Right renal pelvis (tissue), 4 donors: Measurements from ENCODE around the gene KNSTRN. TPM values are rescaled to one million over a fixed set of nuclear protein-coding genes. Genes with fewer than 3 reads are reported as not detected.

Experiments
- DNase-seq, 4 donors: peaks; one replicate each; pipeline ENCODE4 v3.0.0-alpha.2; 2013; ENCODE audit warnings: low read depth in 4 of 4, low spot score in 3 of 4, missing footprints in 1 of 4
- polyA plus RNA-seq, 4 donors: library from polyadenylated mRNA; unstranded; fragments of 120-200 nt; gene quantifications; one replicate each; pipeline ENCODE4 v1.2.1, GENCODE V29; 2013; ENCODE audit not compliant: insufficient read length in 4 of 4

The KNSTRN gene
- polyA plus RNA-seq, 4 donors = 29.5 to 34.7 (median 31.0) TPM

DNA sequence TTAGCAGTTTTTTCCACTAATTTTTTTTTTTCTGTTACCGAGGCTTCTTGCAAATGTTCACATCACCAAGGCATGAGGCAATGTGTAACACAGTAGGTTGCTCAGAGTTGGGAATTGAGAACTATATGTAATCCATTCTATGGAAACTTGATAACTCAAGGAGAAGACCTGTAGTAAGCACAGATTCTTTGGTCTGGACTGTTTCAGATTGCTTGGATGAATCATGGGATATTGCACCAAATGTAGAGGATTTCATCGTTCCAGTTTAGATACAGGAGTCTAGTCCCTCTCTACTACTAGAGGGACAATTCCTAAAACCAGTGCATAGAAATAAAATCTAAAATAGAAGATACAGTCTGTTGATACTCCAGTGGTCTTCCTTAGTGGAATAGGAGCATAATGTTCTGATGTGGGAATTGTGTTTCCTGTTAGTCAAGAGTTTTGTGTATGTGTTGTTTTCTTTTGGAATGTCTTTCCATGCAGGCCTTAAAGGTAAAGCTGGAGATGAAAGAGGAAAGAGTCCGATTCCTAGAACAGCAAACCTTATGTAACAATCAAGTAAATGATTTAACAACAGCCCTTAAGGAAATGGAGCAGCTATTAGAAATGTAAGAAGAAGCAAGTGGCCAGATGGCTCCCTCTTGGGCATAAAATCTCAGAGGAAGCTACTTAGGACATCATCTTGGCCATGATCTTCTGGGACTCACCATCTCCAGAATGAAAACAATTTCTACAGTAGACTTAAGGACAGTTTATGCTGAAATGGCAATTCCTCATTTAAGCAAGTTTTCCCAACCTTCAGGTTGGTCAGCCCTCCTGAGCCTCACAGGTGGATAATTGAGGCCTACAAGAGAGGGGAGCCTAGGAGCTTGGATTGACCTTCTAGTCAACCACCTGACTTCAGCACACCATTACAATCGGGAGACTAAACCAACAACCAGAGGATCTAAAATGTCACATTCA lies 10.7 kb downstream of the KNSTRN start:
- no peak for DNase-seq

DNA sequence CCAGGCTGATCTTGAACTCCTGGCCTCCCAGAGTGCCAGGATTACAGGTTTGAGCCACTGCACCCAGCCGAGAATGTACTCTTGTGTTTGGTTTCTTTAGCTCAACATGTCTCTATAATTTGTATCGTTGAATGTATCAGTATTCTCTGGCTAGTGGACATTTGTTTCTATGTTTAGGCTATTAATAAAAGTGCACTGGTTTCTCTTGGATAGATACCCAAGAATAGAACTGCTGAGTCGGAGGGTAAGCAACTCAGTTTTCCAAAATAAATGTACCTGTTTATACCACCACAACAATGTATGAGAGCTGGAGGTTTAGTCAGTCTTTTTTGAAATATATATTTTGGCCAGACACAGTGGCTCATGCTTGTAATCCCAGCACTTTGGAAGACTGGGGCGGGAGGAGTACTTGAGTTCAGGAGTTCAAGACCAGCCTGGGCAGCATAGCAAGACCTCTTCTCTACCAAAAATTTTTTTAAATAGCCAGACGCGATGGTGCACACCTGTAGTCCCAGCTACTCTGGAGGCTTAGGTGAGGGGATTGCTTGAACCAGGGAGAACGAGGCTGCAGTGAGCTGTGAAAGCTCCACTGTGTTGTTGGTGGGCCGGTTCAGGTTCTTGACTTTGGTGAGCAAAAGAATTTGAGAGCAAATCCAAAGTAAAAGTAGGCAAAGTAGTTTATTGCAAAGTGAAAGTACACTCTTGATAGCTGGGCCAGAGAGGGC lies 15.3 kb downstream of the KNSTRN start:
- no peak for DNase-seq

- no peak for DNase-seq
Observed at GRCh38 chr15:40398413-40398873, 15.9 kb downstream of the KNSTRN start.

DNA sequence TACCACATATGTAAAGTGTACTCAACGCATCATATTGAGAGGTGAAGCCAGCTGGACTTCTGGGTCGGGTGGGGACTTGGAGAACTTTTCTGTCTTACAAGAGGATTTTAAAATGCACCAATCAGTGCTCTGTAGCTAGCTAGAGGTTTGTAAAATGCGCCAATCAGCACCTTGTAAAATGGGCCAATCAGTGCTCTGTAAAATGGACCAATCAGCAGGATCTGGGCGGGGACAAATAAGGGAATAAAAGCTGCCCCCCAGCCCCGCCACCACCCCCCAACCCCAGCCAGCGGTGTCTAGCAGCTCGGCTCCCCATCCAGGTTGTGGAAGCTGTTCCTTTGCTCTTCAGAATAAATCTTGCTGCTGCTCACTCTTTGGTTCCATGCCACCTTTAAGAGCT lies 16.8 kb downstream of the KNSTRN start:
- no peak for DNase-seq

DNA sequence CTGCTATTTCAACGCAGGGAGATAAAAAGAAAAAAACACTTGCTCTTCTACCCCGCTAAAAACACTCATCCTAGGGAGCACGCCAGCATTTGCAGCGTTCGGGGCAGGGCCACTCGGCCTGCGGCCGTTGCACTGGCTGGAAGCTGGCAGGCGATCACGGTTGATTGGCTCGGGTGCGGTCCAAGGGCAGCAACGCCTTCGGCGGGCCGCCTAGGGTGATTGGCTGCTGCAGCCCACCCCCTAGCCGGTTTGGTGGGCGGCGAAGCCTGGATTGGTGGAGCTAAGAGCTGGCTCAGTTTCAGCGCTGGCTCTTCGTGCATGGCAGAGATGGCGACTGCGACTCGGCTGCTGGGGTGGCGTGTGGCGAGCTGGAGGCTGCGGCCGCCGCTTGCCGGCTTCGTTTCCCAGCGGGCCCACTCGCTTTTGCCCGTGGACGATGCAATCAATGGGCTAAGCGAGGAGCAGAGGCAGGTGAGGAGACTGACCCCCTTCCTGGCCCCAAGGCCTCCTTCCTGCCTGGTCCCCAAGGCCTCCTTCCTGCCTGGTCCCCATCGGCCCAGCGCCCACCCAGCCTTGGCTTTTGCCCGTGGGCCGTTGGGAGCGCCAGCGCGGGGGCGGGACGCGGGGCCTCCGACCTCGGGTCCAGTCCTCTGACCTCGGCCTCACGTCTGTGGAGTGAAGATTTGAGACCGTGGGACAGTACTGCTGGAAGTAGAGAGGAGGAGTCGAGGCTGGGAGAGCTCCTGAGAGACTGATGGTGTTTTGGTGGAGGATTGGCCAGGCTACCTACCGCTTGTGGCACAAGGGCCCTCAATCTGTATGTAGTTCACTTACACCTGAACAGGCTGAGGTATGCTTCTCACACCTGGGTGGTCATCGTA lies 23.2 kb downstream of the KNSTRN start, which contains the start of gene IVD:
IVD (plus strand) TSS at position 295 of the 881 bp plus-strand sequence; CDS start at position 328, 33 bp downstream.
- DNase-seq = peak; percentile 82 to 90 (median 86)

DNA sequence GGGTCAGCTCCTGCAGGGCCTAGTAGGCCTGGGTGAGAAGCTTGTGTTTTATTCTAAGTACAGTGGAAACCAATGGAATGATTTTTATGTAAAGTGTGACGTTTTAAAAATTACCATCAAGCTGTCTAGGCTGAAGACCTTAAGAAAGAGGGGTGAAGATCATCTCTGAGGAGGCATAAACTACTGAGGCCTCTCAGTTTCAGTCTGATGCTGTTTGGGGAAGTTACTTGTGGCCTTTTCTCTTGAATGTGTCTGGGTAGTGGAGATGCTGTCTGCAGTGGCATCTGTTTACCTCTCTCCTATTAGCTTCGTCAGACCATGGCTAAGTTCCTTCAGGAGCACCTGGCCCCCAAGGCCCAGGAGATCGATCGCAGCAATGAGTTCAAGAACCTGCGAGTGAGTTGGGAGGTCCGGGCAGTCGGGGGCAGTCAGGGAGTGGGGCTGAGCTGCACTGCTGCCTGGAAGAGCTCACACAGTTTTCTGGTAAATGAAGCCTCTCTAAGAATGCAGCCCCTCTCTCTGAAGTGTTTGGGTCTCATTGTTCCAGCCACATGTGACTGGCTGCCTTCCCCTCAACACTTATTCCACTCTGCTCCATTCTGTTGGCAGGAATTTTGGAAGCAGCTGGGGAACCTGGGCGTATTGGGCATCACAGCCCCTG lies 24.9 kb downstream of the KNSTRN start:
- no peak for DNase-seq

- DNase-seq = no peak
Observed at GRCh38 chr15:40409366-40409765, 26.8 kb downstream of the KNSTRN start.

- DNase-seq = no peak
Observed at GRCh38 chr15:40410476-40410875, 28.0 kb downstream of the KNSTRN start.

DNA sequence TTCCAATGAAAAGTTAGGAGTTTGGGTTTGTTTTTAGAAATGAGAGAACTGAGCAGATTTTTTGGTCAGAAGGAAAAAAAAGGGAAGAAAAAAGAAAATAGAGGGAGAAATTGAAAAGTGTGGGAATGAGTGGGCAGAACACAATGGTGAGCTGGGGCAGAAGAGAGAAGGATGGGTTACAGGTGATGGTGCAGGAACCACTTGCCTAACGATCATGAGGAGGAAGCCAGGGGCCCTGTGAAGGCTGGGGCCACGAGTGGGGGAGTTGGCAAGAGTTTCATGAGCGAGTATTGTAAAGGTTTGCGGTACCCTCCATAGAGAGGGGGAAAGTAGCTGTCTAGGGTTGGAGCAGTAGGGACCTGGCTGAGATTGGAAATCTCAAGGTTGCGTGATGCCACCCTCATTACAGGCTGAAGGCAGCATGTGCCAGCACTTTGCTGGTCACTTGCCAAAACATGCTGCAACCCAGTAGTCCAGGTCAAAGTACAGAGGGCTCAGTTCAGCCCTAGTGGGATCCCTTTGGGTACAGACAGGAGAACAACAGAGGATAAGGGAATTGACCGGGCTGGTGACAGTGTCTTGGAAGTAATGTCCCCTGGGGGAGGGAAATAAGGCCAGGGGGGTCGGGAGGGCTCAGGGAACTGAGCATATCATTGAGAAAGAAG lies 29.7 kb downstream of the KNSTRN start:
- DNase-seq = no peak

DNA sequence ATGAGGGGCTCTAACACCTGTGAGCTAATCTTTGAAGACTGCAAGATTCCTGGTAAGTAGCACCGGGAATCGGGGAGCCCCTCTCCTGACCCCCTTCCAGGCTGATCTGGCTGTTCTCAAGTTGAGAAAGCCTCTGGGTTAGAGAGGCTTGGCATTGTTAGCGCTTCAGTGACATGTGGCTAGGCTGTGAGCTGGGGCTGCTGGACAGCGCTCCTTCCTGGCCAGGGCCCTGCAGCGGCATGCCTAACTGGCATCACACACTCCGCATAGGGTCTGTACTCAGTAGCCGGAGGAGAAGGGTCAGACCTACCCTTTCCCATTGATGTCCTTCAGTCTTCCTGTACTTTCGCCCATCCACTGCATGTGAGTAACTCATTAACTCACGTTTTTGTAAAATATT lies 30.5 kb downstream of the KNSTRN start:
- DNase-seq = no peak

GRCh38 chr15:40414816-40415215 lies 32.3 kb downstream of the KNSTRN start:
- DNase-seq = no peak

DNA sequence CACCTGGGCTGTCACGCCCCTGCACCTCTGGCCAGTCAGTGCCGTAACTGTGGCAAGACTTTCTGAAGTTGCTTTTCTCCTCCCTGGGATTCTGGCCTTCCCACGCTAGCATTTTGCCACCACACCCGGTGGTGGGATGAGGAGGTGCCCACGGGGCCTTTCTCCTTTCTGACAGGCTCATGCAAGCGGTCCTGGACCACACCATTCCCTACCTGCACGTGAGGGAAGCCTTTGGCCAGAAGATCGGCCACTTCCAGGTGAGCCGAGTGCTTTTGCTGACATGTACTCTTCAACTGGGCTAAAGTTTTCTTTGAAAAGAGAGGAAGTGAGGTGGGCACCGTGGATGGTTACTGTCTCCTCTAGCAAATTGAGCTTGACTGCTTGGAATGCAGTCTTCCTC lies 32.7 kb downstream of the KNSTRN start:
- DNase-seq = no peak

GRCh38 chr15:40416056-40416455 lies 33.5 kb downstream of the KNSTRN start:
- no peak for DNase-seq

- DNase-seq = no peak
Observed at GRCh38 chr15:40418126-40418525, 35.6 kb downstream of the KNSTRN start.

GRCh38 chr15:40420071-40420713 lies 37.7 kb downstream of the KNSTRN start:
- DNase-seq = no peak

DNA sequence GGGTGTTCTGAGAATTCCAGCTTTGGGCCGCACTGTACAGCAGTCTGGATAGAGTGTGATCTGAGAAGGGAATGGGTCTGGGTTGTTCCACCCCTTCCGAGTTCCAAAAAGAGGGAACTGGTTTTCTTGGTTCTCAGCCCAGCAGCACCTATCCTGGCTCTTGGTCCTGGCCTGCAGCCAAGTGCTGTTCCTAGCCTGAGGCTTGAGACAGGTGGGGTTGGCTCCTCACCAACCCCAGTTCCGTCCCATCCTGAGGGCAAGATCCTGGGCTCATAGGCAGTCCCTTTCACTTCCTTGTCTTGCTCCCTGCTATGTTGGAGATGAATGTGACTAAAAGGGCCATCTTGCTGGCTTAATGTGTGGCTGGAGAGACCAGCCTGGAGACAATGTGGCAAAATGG lies 38.3 kb downstream of the KNSTRN start:
- no peak for DNase-seq

DNA sequence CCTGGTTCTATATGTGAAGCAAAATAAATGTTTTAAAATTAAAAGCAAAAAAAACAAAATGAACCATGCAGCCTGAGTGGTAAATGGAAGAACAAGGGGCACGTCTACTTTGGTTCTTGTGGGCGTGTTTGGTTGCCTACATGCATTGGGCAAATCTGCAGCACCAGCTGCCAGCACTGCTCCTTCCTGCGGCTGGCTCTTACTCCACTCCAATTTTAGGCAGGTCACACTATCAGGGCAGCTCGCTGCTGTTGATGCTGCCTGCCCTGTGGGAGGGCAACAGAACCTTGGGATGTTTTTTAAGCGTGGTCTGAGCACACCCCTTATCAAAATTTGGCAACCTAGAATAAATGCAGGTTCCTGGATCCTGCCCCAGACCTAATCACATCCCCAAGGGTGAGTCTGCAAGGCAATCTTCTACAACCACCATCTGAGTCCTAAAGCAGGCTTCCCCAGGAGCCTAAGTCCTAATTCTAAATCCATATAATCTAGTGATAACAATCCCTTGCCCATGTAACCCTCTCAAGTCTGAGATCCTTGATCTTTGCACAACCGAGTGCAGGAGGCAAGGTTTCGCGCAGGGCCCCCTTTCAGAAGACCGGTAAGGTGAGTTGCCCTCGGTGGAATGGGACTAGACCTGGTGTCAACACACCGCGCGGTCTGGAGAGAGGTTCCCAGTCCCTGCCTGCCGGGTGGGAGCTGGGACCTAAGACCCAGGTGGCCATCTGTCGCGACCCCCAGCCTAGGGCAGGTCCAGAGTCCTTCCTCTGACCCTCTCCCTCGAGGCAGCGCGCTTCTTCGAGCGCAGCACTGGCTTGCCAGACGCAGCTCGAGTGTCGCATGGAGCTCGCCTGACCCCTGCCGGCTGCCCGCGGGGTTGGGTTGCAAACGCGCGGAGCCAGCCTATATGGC lies 39.0 kb downstream of the KNSTRN start:
- no peak for DNase-seq
